CD4-positive, alpha-beta T cell treated with Interleukin-4 for 1 hour (primary cell): Measurements from ENCODE around the gene SEMA3B.
"Not testable (repeated sequence)": the region's sequence is repeated elsewhere in the genome, so short reads cannot be mapped to it uniquely, and the experiment has no call there.

Source experiments
- DNase-seq, 2 donors: peaks; one replicate each; pipeline ENCODE4 v3.0.0-alpha.2; 2020 to 2022

The SEMA3B gene

DNA sequence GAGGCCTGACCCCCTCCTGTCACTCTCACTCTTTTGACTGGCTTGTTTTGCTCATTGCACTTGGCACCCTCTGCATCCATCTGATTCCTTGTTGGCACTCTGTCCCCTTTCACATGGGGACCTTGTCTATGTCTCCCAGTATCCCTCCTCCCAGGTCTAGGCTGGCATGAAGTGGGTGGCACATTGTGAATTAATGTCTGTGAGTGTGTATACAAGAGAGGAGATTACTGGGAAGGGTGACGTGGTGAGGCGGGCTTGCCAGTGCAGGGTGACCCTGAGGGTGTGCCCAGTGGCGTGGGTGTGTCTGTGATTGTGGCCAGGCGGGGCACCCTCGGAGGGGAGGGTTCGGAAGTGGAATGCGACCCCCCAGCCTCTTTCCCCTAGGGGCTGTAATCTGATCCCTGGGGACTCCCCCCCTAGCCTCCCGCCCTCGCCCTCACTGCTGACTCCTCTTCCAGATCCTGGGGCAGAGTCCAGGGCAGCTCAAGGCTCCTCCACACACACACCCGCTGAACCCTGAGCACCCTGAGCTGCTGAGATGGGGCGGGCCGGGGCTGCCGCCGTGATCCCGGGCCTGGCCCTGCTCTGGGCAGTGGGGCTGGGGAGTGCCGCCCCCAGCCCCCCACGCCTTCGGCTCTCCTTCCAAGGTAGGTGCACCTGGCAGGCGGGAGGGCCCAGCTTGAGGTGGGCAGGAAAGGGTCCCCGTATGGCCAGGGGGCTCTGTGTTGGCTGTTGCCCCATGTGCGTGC, at the start of gene SEMA3B:
SEMA3B (plus strand) TSS at position 445 of the 749 bp plus-strand sequence; CDS start at position 539, 94 bp downstream.
- DNase-seq = no peak

DNA sequence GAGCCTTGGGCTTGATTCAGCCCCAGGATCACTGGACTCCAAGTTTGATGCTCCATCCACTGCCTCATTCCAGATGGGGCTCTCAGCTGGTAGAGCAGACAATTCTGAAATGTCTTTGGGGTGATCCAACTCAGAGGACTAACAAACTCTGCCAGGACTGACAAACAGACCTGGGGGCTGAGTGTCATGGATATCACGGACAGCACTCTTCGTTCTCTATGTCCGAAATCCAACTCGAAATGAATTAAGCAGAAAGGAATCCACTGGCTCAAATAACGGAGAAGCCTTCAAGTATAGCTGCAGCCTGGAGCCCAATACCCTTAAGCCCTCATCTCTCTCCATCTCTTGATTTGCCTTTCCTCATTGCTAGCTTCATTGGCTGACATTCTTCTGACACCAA, 49.7 kb upstream of the SEMA3B start:
- DNase-seq = no peak

DNA sequence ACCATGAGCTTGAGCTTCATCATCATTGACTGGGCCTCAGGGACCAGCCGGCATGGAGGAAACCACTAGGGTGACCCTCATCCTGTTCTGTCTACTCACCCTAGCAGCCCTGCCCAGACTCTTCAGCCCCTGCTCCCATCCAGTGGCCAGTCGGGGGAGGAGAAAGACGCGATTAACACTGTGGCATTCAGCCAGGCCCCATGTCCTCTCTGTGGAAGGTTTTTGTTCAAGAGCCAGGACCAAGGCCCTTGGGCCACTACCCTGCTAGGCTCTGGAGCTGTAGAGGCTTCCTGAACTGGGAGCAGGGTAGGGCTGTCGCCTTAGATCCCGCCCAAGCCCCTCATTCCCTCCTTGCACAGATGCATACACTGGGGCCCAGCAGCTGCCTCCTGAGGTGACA, 48.8 kb upstream of the SEMA3B start:
- no peak for DNase-seq

DNA sequence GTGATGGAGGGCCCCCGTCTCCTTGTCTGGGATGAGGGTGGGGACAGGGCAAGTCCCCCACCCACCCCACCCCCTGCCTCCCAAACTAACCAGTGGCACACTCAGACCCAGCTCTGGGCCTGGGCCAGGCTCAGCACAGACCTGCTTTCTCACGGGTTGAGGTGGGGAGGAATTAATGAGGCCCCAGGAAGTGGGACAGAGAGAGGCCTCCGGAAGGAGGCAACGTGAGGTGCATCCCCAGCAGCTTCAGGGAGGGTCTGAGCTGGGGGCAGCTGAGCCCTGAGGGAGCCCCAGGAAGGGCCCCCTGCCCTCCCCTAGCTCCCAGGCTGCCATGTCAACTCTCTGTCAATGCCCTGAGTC, 47.9 kb upstream of the SEMA3B start:
- no peak for DNase-seq

DNA sequence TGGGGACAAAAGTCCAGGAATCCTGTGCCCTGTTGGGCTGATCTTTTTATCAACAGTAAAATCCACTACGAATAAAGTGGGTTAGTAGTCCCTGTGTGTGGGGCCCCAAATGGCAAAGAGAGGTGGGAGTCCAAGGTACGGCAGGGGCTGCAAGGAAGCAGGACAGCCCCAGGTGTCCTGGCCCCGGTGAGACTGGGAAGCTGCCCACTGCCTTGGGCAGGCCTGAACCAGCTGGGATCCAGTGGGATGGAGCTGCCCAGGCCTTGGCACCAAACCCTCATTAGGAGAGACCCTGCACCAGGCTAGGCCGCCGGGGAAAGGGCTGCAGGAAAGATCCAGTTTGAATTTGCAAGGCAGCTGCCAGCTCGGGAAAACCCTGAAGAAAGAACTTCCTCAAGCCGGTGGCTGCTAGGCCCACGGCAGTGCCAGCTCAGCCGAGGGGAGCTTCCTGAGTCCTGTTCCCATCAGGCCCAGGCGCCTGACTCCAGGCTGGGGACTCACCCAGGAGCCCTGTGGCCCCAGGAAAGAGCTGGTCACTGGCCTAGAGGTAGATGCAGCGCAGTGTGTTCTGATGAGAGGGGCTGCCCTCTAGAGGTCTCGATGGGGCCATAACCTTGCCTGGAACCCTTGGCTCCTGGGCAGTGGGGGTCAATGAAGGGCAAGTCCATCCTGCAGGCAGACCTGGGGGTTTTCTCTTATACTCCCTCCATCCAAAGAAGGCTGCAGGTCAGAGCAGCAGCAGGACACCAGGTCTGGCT, 47.4 kb upstream of the SEMA3B start:
- no peak for DNase-seq

DNA sequence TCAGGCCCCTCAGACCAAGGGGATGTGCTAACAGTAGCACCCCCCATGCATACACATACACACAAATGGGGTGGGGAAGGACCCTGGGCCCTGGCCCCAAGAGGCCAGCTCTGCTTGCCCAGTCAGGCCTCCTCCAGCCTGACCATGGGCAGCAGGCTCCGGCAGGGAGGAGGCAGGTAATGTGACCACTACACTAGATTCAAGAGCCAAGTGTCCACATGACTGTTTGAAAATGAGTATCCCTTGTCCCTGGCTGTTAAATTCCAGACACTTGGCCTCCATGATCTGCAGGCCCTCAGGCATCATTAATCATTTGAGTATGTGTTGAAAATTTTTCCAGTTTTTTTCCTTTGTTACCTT, 46.8 kb upstream of the SEMA3B start:
- no peak for DNase-seq

DNA sequence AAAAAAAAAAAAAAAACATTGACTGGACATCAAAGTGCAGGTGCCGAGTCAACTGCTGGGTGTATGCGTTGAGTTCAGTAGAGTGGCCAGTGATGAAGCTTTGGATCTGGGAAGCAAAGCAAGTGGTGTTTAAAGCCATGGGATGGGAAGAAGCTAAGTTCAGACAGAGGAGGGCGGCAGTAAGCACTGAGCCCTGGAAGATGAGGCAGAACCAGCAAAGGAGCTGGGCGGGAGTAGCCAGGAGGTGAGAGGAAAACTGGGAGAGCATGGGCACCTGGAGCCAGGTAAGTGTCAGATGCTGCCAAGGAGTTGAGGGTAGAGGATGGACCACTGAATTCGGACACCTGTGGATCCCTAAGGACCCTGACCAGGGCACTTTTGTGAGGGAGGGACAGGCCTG, 44.3 kb upstream of the SEMA3B start:
- DNase-seq = no peak

DNA sequence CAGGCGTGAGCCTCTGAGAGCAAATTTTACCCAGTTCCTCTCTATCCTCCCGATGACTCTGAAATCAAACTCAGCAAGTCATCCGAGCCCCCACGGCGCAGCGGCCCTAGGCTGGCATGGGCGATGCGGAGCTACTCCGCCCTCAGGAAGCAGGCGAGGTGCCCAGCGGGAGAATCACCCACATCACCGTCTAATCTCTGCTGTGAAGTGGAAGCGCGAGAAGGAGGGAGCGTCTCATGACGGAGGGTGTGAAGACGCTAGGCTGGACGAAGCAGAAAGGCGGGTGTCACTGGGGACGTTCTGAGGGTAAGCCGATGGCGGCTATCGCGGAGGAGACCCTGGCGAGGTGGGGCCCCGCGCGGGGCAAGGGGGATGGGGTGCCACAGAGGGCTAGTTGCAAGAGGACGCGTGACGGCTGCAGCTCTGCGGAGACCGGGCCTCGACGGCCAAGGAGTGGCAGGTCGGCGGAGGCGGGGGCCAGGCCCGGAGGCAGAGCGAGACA, 42.0 kb upstream of the SEMA3B start:
- DNase-seq = peak; percentile 34 to 50

DNA sequence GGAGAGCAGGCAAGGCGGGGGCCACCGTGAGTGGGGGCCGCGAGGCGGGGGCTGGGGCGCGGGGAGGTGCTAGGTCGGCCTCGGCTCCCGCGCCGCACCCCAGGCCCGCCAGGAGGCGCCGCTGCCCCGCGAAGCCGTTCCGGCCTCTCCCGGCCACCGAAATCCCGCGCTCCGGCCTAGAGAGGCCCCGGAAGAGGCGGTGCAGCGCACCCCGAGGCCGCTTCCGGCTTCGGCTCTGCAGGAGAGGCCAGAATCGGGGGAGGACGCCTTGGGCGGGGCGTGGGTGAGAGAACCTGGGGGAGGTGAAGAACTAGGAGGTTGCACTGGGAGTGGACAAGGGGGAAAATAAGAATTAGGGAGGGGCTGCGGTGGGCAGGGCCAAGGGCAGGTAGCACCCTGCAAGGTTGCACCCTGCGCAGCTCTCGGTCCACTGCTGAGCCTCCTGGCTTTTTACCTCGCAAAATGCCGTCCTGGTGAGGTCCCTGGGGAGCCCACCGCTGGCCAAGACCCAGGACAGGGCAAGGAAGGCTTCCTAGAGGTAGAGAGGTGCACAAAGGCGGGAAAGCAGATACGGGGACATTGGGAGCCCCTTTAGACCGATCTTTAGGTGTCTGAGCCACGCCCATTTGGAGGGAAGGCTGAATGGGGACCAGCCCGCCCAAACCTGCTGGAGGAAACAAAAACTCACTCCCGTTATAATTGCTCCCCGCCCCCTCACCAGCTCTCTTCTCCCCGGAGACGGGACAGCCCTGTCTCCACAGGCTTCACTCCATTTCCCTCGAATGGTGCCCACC, 41.4 kb upstream of the SEMA3B start:
- peak; percentile 91 to 92 for DNase-seq

DNA sequence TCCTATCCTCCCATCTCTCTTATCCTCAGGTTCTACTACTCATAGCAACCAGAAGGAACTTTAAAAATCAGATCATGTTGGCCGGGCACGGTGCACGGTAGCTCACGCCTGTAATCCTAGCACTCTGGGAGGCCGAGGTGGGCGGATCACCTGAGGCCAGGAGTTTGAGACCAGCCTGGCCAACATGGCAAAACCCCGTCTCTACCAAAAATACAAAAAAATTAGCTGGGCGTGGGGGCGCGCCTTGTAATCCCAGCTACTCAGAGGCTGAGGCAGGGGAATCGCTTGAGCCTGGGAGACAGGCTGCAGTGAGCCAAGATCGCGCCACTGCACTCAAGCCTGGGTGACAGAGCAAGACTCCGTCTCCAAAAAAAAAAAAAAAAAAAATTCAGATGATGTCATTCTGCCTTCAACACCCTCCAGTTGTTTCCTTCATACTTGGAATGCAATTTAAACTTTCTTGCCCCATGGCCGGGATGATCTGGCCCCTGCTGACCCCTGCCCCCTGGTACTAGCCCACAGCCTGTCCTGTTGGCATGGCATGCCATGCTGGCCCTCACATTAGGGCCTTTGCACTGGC, 40.7 kb upstream of the SEMA3B start:
- not testable (repeated sequence) for DNase-seq

DNA sequence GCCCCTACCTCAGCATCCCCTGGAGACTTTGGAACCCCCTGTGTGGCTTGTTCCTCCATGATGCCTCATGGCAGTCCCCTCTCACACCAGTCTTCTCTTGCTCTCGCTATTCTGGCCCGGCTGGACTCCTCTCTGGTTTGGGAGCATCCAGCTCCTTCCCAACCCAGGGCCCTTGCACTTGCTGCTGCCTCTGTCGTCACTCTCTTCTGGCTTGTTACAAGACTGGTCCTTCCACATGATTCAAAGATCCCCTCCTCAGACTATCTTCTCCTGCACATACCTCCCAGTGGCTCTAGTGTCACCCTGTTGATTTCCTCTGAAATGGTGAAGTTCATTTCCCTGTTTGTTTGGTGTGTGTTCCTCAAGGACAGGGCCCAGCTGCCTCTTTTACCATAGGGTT, 39.5 kb upstream of the SEMA3B start:
- DNase-seq = no peak

DNA sequence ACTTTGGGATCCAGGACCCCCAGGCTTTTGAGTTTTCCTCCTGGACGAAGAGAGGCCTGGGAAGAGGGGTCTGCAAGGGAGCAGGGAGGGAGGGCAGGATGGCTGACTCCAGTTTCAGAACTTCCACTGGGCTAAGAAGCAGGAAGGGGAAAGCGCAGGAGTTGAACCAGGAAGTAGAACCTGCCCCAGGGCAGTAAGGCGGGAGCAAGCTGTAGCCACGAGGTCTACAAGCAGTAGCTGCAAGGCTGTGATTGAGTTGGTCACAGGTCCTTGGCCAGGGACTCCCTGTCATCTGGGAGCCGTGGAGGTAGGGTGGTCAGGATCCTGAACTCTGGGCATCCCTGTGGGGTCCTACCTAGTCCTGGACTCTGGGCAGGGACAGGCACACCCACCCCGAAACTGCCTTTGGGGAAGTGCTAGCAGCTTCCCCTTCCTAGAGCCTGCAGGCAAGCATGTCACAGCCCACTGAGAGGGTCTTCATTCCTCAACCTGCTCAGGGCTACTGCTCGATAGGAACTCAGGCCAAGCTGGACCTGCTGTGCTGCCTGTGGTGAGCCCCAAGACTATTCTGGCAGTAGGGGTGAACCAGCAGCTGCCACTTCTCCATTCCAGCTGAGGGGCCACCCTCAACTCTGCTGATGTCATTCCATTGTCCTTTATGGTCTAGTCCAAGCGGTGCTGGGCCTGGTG, 38.7 kb upstream of the SEMA3B start:
- no peak for DNase-seq

DNA sequence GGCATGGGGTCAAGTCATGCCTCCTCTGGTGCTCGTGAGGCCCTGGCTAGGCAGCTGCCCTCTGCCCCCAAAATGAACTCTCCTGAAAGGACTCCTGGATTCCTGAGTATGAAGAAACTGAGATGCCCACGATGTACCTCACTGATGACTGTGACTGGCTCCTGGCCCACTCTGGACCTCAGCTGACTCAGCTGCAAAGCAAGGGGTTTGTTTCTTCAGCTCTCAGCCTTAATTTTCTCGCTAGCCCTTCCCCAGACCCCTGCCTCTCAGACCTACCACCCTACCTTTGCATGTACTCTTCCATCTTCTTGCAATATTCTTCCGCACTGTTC, 38.2 kb upstream of the SEMA3B start:
- no peak for DNase-seq

DNA sequence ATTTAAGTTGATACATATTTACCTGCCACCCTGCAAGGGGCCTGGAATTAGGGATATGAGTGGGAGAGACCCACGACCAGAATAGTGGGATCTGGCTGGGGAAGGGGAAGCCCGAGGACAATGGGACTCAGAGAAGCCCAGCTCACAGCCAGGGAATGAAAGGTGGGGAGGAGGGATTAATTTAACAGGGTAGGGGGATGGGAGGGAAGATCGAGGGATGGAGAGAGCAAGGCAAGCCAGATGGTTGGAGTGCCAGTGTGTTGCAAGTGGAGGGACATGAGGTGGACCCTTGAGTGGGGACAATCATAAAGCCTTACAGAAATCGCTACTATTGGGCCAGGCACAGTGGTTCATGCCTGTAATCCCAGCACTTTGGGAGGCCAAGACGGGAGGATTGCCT, 37.4 kb upstream of the SEMA3B start:
- DNase-seq = no peak

DNA sequence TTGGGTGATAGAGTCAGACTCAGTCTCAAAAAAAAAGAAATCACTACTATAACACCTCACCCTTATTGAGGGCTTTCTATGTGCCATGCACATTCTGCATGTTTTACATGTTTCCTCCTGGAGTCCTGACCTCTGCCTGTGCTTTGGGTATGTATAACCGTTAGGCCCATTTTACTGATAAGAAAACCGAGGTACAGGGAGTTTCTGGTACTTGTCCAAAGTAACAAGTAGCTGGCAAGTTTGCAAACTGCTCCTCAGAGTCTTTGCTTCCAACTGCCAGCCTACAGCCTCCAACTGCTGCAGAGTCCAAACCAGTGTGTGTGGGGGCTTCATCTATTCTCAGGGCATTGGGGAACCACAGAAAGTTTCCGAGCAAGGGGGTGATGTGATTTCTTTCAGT, 36.6 kb upstream of the SEMA3B start:
- DNase-seq = no peak

DNA sequence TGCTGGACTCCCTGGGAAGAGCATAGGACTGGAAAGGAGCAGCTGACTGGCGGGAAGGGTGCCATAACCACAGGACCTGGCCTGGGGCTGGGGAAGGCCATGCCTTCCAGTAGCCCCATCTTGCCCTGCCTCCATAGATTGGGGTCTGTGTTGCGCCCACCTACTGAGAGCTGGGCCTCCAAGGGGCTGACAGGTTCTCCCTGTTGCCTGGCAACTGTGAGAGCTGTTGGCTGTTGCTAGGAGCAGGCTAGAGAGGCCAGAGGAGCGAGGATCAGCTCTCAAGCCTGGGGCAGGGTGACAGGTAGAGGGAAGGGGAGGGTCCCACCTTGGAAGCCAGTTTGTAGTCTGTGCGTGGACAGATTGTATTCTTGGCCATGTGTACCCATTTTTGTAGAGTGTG, 35.8 kb upstream of the SEMA3B start:
- DNase-seq = no peak

DNA sequence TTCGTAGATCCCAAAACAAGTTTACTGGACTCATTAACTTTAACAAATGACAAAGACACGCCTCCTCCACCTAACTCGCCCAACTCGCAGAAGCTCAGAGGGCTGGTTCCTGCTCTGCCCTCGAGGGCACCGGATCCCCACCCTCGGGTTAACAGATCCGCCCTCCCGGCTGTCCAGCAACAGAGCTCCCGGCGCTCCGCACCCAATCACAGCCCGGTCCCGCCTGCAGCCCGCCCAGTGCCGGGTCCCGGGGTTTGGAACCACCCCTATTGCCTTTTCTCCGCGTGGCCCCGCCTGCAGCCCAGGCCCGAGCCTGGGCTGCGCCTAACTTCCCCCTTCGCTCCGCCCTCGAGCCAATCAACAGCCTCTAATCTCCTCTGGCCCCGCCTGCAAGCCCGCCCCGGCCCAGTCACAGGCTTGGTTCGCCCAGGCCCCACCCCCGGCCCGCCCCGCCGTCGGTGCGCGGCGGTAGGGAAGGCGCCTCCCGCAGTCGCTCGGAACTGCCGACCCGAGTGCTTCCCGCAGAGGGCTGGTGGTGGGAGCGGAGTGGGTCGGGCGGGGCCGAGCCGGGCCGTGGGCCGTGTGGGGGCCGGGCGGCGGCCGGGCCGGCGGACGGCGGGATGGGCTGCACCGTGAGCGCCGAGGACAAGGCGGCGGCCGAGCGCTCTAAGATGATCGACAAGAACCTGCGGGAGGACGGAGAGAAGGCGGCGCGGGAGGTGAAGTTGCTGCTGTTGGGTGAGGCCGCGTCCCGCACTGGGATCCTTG, 33.0 kb upstream of the SEMA3B start, which contains the start of gene GNAI2:
GNAI2 (plus strand) TSS at position 489 of the 768 bp plus-strand sequence; CDS start at position 621, 132 bp downstream.
- DNase-seq = peak; percentile 99

DNA sequence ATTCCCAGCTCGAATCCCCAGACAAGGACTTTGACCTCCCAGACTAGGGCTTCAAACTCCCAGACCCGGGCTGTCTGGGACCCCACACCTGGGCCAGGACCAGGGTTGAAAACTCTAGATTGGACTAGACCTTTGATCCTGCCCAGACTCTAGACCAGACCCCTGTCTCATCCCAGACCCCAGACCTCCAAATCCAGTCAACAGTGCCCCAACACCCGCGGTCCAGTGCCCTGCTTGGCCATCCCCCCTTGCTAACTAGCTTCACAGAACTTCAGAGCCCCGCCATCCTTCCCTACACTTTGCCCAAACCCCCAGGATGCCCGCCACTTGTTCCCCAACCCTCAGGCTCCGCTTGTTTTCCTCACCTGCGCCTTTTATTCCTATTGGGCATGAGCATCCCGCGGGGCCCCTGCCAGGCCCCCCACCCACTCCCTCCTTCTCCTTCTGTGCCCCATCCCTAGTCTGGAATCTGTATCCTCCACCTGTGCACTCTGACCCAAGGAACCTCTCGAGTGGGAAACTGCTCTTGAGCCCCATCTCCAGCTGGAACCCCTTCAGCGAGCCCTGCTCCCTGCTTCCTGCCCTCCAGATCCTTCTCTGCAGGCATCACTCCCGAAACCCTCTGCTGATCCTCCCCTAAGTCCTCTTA, 32.3 kb upstream of the SEMA3B start:
- DNase-seq = no peak

DNA sequence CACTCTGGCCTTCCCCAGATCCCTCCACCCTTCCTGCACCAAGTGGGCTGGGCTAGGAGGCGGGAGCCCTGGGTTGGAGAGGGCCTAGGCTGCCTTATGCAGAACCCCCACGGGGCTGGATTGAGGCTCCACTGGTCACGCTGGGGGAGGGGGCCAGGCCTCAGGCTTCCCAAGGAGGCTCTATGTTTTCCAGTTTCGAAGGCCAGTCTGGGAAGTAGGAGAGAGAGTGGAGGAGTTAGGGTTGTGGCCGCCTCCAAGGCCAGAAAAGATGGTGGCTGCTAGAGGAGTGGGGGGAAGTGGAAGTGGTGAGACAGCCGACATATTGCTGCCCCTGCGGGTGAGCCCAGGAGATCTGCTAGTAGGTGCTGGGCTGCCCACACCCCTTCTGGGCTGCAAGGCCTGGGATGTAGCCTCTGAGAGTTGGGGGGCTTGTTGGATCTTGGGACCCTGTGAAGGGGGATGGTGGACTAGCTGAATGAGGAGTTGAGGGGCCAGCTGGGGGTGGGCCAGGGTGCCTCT, 31.8 kb upstream of the SEMA3B start:
- peak; percentile 33 to 37 for DNase-seq

DNA sequence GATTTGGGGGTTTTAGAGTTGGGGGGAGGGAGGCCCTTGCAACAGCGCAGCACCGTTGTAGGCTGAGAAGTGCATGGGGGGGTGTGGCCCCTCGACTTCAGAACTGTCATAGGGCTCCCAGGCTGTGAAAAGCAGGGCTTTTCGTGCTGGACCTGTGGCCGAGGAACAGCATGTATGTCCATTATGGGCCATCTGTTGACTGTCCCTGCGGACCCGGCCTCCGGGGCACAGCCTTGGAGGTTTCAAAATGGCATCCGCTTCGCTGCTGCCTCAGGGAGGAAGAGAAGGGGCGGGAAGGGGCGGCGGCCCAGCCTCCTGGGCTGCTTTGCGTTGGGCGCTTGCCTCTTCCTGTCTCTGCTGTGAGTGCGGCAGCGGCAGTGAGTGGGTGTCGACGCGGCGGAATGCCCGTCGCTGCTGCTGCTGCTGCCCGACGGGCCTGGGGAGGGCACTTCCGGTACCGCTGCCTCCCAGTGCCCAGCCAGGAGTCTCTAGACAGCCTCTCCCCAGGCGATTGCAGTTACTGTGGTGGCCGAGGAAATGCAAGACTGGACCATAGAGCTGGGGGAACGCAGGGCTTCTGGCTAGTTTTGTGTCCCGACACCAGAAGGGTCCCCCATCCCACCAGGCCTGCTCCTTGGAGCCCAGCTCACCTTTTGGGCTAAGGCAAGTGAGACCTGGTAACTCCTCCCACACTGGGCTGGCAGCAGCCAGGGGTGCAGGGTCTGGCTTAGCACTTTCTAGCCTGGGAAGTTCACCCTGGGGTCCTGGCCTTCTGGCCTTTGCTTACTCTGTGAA, 31.0 kb upstream of the SEMA3B start:
- peak; percentile 87 to 88 for DNase-seq
